HUES48 (cell line): ENCODE results near the gene TXNRD1.
"Not testable (repeated sequence)": the region's sequence is repeated elsewhere in the genome, so short reads cannot be mapped to it uniquely, and the experiment has no call there.

Experiments used
- H3K27ac ChIP-seq: one replicate; pipeline ENCODE4 v1.7.0; 2013; ENCODE audit warnings: low read depth, low read length, inconsistent platforms
- H3K27me3 ChIP-seq: 2 replicates; pipeline ENCODE4 v1.6.1; 2013; ENCODE audit warnings: mild to moderate bottlenecking, low read length; ENCODE audit not compliant: control insufficient read depth, insufficient read depth
- H3K36me3 ChIP-seq: 2 replicates; pipeline ENCODE4 v1.6.1; 2013; ENCODE audit warnings: low read length; ENCODE audit not compliant: control insufficient read depth, insufficient read depth
- H3K4me1 ChIP-seq: 2 replicates; pipeline ENCODE4 v1.6.1; 2013; ENCODE audit warnings: mild to moderate bottlenecking, low read length; ENCODE audit not compliant: control insufficient read depth, insufficient read depth
- H3K4me3 ChIP-seq: 2 replicates; pipeline ENCODE4 v1.5.1; 2013; ENCODE audit warnings: mild to moderate bottlenecking, low read depth, low read length
- H3K9ac ChIP-seq: 2 replicates; pipeline ENCODE4 v1.6.1; 2013; ENCODE audit warnings: mild to moderate bottlenecking, low read depth, low read length, moderate library complexity
- H3K9me3 ChIP-seq: 2 replicates; pipeline ENCODE4 v1.6.1; 2013; ENCODE audit warnings: low read length; ENCODE audit not compliant: control insufficient read depth, insufficient read depth

The TXNRD1 gene

GRCh38 chr12:104332273-104332672 is 116.7 kb downstream of the TXNRD1 start:
- H3K4me1 ChIP-seq, H3K27me3 ChIP-seq: not testable (repeated sequence)
- H3K36me3 ChIP-seq = peaks cover 91% of the 10 kb centered on the region

GRCh38 chr12:104333692-104334255 is 118.2 kb downstream of the TXNRD1 start:
- Histone ChIP-seq H3K4me3 (no peak overlapping the region), H3K27me3 (no peaks in the 10 kb centered on the region), H3K36me3 (peaks cover 82% of the 10 kb centered on the region), H3K9me3 (no peaks in the 10 kb centered on the region), H3K4me1 (no peaks in the 10 kb centered on the region), H3K27ac (no peak overlapping the region), H3K9ac (no peak overlapping the region)

More at GRCh38 chr12:104332273-104332672, 116.7 kb downstream of the TXNRD1 start:
- not testable (repeated sequence) for H3K27ac ChIP-seq, H3K9ac ChIP-seq, H3K4me3 ChIP-seq, H3K9me3 ChIP-seq

DNA sequence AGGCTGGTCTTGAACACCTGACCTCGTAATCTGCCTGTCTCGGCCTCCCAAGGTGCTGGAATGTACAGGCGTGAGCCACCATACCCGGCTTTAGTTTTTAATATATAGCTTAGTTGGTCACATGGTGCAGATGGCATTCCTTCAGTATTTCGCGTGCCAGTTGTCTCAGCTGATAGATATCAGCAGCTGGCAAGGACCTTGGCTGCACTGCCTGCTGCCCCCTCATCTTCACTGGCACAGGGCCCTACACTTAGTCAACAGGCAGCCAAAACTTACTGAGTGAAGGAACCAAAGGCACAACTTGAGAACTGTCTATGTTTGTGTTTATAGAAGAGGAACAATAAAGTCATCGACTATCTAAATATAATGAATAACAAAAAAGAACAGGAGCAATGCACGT is 119.0 kb downstream of the TXNRD1 start:
- H3K27ac ChIP-seq = no peak overlapping the region
- no peak overlapping the region for H3K9ac ChIP-seq
- no peaks in the 10 kb centered on the region for H3K27me3 ChIP-seq
- no peak overlapping the region for H3K4me3 ChIP-seq
- no peaks in the 10 kb centered on the region for H3K4me1 ChIP-seq
- peaks cover 82% of the 10 kb centered on the region for H3K36me3 ChIP-seq
- H3K9me3 ChIP-seq = no peaks in the 10 kb centered on the region

- H3K27ac ChIP-seq = no peak overlapping the region
- H3K4me1 ChIP-seq = no peaks in the 10 kb centered on the region
- H3K4me3 ChIP-seq = no peak overlapping the region
- no peaks in the 10 kb centered on the region for H3K9me3 ChIP-seq
- H3K9ac ChIP-seq = no peak overlapping the region
- H3K36me3 ChIP-seq = peaks cover 86% of the 10 kb centered on the region
- no peaks in the 10 kb centered on the region for H3K27me3 ChIP-seq
These were observed 120.5 kb downstream of the TXNRD1 start for GRCh38 chr12:104336115-104336514.

DNA sequence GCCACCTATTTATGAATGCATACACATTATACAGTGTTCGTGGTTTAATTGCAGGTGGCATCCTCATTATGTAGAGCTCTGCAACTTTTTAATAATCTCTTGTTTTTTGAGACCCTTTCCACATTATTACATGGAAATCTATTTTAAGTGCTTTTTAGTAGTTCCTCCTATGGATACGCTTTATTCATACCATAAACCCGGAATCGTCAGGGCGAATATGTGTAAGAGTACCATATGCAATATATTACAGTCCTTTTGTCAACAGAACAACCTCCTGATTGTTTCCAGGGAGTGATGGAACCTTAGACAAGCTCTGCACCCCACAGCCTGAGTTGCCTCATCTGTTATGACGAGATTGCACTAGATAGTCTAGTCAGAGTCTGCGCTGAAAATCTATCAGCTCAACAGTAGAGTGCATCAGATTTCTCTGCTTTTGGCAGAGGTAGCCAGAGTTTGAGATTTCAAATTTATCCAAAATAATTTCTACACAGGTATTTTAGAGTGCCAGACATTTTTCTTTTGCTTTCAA is 121.5 kb downstream of the TXNRD1 start:
- Histone ChIP-seq H3K9ac (no peak overlapping the region), H3K9me3 (no peaks in the 10 kb centered on the region), H3K4me3 (no peak overlapping the region), H3K27ac (no peak overlapping the region), H3K27me3 (no peaks in the 10 kb centered on the region), H3K36me3 (peaks cover 86% of the 10 kb centered on the region), H3K4me1 (no peaks in the 10 kb centered on the region)

DNA sequence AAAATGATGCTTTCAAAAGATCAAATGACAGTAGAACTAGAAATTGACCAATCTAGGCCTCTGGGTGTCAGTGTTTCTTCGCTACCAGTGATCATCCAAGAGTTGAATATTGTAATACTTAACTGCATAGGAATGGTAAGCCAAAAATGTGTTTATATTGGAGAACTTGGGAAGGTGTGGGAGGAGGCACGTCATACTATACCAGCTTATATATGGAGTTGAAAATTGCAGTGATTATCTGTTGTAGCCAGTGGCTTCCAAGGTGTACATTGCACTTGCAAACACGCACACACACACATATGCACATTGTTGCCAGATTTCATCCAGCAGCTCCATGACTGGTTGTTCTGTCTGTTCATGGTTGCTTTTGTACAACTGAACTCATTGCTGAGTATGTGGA is 124.1 kb downstream of the TXNRD1 start:
- H3K27me3 ChIP-seq = no peaks in the 10 kb centered on the region
- H3K36me3 ChIP-seq = peaks cover 85% of the 10 kb centered on the region
- no peaks in the 10 kb centered on the region for H3K9me3 ChIP-seq
- H3K4me3 ChIP-seq = no peak overlapping the region
- no peak overlapping the region for H3K27ac ChIP-seq
- no peaks in the 10 kb centered on the region for H3K4me1 ChIP-seq
- no peak overlapping the region for H3K9ac ChIP-seq

DNA sequence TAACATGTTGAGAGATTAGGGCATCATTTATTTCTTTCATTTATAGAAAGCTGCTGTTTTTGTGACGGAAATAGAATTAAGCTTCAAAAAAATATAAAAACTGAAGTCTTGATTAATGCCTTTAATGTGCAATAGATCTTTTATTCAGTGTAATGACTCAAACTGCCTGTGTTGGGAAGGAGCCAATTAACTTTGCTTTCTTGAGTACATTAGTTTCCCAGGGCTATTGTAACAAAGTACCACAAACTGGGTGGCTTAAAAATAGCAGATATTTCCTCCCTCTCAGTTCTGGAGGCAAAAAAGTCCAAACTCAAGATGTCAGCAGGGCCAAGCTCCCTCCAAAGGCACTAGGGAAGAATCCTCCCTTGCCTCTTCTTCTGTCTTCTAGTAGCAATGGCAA is 124.6 kb downstream of the TXNRD1 start:
- no peaks in the 10 kb centered on the region for H3K9me3 ChIP-seq
- no peak overlapping the region for H3K27ac ChIP-seq
- H3K9ac ChIP-seq = no peak overlapping the region
- no peak overlapping the region for H3K4me3 ChIP-seq
- peaks cover 86% of the 10 kb centered on the region for H3K36me3 ChIP-seq
- H3K27me3 ChIP-seq = no peaks in the 10 kb centered on the region
- H3K4me1 ChIP-seq = no peaks in the 10 kb centered on the region

GRCh38 chr12:104340925-104341611 is 125.5 kb downstream of the TXNRD1 start:
- no peaks in the 10 kb centered on the region for H3K9me3 ChIP-seq
- H3K27ac ChIP-seq = no peak overlapping the region
- no peaks in the 10 kb centered on the region for H3K4me1 ChIP-seq
- H3K9ac ChIP-seq = no peak overlapping the region
- peaks cover 86% of the 10 kb centered on the region for H3K36me3 ChIP-seq
- H3K4me3 ChIP-seq = no peak overlapping the region
- no peaks in the 10 kb centered on the region for H3K27me3 ChIP-seq

- H3K27me3 ChIP-seq = no peaks in the 10 kb centered on the region
- H3K4me3 ChIP-seq = no peak overlapping the region
- H3K9me3 ChIP-seq = no peaks in the 10 kb centered on the region
- no peak overlapping the region for H3K27ac ChIP-seq
- H3K36me3 ChIP-seq = peaks cover 83% of the 10 kb centered on the region
- no peaks in the 10 kb centered on the region for H3K4me1 ChIP-seq
- no peak overlapping the region for H3K9ac ChIP-seq
These were observed 126.6 kb downstream of the TXNRD1 start for GRCh38 chr12:104342147-104342546.

DNA sequence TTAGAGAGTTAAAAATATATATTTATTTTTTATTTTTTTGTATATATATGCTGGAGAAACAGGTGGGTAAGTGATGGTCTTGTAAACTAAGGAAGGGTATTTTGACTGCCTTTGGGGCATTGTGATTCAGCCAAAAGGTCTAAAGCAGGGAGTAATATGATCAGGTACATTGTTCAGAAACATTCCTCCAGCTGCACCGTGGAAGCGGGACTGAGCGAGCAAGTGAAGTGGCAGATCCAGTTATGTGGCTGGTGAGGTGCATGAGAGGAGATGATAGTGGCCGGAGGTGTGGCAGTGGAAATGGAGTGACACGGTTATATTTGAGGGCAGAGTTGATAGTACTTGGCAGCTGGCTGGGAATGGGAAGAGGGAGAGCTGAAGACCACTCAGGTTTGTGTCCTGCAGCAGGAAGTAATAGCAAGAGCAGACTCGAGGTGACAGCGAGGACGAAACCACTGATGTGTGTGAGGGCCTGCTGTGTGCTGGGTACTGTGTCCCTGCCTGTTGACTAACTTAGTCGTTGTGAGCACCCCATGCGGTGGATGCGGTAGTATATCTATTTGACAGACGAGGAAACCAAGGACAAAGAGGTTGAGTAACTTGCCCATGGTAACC is 127.2 kb downstream of the TXNRD1 start:
- H3K4me1 ChIP-seq = no peaks in the 10 kb centered on the region
- no peak overlapping the region for H3K27ac ChIP-seq
- H3K36me3 ChIP-seq = peaks cover 87% of the 10 kb centered on the region
- H3K9ac ChIP-seq = no peak overlapping the region
- no peaks in the 10 kb centered on the region for H3K9me3 ChIP-seq
- no peaks in the 10 kb centered on the region for H3K27me3 ChIP-seq
- H3K4me3 ChIP-seq = no peak overlapping the region

DNA sequence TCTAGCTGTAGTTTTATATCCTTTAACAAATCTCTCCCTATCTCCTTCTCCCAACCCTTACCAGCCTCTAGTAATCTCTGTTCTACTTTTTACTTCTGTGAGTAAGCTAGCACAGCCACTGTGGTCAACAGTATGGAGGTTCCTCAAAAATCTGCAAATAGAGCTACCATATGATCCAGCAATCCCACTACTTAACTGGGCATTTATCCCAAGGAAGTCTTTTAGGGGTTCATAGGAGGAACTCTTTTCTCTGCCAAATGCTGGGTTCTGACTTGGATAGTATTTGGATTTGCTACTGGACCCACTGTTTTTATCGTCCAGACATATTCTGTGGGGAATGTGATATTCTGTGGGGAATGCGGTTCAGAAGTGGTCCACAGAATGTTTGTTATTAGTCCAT is 129.1 kb downstream of the TXNRD1 start:
- Histone ChIP-seq H3K9me3 (no peaks in the 10 kb centered on the region), H3K4me3 (no peak overlapping the region), H3K4me1 (no peaks in the 10 kb centered on the region), H3K9ac (no peak overlapping the region), H3K27me3 (no peaks in the 10 kb centered on the region), H3K27ac (no peak overlapping the region), H3K36me3 (peaks cover 93% of the 10 kb centered on the region)
